HG03066 (cell line): ENCODE measurements around the gene C11orf98.
A peak's percentile ranks its signal among the peaks of the same experiment; 100 is the strongest.
"Not testable (repeated sequence)": the region's sequence is repeated elsewhere in the genome, so short reads cannot be mapped to it uniquely, and the experiment has no call there.

Source experiments
- ATAC-seq: cut with Tn5 transposase; IDR thresholded peaks from one replicate; pipeline ENCODE4 v1.9.1; 2021; ENCODE audit warnings: low read depth; ENCODE audit not compliant: unreplicated experiment

C11orf98 gene

DNA sequence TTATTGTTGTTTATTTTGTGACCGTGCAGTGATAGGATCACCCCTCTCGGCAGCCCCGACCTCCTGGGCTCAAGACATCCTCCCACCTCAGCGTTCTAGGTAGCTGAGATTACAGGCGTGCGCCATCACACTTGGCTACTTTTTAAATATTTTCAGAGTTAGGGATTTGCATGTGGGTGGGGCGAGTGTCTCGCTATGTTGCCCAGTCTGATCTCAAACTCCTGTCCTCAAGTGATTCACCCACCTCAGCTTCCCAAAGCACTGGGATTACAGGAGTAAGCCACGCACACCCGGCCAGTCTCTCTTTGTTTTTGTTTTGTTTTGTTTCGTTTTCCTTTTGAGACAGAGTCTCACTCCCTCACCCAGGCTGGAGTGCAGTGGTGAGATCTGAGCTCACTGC, 10.7 kb downstream of the C11orf98 start:
- no peak for ATAC-seq

DNA sequence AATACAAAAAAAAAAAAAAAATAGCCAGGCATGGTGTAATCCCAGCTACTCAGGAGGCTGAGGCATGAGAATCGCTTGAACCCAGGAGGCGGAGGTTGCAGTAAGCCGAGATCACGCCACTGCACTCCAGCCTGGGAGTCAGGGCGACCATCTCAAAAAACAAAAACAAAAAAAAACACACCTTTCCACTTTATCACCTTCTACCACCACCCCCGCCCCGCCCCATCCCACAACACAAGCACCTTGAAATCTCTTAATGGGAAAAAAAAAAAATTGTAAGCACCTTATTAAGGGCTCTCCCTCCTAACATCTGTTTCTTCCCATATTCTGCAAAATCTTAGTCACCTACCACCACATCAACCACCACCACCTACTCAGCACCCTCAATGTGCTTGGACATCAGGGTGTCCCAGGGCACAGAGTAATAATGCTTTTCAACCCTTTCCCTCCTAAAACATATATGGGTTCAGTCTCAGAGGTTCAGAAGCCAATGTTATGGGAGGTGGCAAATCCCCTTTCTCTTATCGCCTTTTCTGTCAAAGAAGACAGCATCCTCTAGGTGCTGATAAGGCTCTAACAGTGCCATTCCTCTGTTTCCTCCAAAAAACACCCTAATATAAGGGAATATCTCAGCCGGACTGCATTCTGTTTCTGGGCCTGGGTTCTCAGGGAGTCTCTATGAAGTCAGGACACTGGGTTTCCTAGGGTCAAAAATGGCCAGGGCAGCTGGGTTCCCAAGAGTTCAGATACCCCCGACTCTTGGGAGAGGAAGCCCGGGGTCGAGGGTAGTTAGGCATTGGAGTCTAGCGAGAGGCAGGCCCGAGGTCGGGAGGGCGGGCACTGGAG, 12.6 kb downstream of the C11orf98 start:
- no peak for ATAC-seq

GRCh38 chr11:62650283-62650682, 14.7 kb downstream of the C11orf98 start:
- not testable (repeated sequence) for ATAC-seq

DNA sequence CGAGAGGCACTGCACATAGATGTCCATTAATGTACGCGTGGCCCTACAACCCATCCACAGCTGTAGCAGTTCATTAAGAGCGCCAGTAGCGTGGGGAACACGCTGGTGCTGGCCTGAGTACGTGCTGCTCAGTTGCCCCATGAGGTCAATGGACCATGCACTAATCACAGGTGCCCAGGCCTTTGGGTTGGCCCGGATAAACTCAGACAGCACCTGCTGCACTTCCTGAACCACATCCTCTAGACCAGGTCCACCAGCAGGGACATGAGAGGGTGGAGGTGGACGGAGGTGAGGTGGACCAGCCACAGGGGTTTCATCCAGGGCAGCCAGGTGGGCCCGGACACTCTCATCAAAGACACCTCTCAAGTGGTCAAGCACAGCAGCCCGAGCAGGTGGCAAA, 15.5 kb downstream of the C11orf98 start:
- ATAC-seq = no peak

GRCh38 chr11:62648967-62649364, 16.0 kb downstream of the C11orf98 start:
- no peak for ATAC-seq

GRCh38 chr11:62648185-62648966, 16.6 kb downstream of the C11orf98 start:
- no peak for ATAC-seq

DNA sequence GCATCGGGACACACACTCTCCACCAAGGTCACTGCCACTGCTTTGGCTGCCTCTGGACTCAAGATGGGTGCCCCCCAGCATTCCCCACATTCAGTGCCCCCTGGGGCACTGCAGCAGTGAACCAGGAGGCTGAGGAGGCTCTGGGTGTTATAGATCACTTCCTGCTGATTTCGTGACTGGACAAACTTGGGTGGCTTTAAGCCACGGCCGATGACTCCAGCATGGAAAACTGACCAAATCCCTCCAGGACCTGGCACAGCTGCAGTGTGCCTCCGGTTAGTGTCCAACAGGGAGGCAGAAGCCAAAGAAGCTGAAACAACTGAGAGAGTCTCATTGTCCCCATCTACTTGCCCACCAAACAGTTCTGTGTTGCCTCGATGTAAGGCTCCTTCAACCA, 17.4 kb downstream of the C11orf98 start:
- ATAC-seq = no peak

GRCh38 chr11:62646825-62647608, 18.0 kb downstream of the C11orf98 start:
- no peak for ATAC-seq

- ATAC-seq = peak; percentile 99
These were observed 18.8 kb downstream of the C11orf98 start, which contains the start of gene GANAB for GRCh38 chr11:62645946-62646824. Gene GANAB, minus strand, starts transcription at chr11:62646613. Its CDS starts 14 bp downstream, at chr11:62646599.

DNA sequence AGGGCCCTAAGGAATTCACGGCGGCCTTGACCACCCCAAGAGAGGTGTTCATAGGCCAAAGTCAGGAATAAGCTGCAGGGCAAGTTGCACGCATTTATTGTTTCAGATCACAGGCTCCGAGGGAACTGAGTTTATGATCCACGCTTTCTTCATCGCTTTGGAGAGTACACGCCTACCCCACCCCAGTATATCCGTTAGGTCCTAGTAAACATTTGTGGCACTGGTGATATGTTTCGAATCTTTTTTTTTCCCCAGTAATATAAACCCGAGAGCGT, 19.4 kb downstream of the C11orf98 start:
- no peak for ATAC-seq

GRCh38 chr11:62644220-62644619, 20.8 kb downstream of the C11orf98 start:
- no peak for ATAC-seq

GRCh38 chr11:62632492-62632891, 32.5 kb downstream of the C11orf98 start:
- no peak for ATAC-seq

DNA sequence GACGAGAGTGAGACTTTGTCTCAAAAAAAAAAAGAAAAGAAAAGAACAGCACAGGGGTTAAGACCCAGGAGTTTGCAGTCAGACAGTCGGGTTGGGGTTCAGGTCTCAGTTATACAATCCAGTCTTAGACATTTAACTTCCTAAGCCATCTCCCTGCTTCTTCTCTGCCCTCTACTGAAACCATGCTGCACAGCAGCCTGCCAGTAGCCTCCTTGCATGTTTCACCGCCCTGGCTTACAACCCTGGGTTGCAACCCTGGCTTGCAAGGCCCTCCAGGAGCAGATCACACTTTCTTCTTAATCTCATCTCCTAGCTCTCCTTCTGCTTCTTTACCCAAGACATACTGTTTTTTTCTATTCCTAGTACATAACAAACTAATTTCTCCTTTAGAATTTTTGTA, 37.3 kb downstream of the C11orf98 start:
- ATAC-seq = no peak

- no peak for ATAC-seq
These were observed 42.4 kb downstream of the C11orf98 start for GRCh38 chr11:62622476-62623089.

DNA sequence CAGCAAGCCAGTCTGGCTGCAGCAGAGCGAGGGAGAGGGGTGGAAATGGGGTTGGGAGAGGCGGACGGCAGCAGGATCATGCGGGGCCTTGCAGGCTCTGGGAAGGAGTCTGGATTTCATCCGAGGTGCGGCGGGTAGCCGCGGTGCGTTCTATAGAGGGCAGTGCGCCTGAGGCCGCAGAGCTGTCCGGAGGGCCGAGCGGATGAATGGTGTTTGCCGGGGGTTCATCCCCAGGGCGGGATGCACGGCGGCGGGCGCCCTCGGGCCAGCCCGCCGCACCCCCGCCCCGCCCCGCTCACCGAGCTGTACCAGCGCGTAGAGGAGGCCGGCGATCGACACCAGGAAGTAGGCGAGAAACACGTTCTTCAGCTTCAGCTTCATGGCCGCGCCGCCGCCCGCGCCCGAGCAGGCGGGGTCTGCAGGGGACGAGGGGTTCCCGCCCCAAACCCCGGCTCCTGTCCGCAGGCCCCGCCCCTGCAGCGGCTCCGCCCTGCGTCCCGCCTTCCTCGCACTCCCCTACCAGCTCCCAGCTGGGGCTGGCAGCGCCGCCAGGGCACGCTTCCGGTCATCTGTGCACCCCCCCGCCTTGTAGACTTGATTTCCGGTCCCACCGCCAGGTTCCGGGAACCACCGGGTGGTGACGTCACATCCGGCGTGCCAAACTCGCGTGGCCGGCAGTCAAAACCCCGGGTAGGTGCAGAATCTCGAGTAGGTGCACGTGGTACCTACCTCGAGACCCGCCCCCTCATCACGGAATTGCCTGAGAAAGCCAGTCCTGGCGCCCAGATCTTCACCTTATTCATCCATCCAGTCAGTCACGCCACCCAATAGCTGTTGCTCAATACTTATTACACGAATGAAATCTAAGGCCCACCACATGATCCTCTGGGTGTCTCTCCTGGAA, 43.2 kb downstream of the C11orf98 start, which contains the start of gene B3GAT3:
Gene B3GAT3, minus strand, starts transcription at position 420 of the 904 bp plus-strand sequence. Its CDS starts 39 bp downstream, at position 381.
- ATAC-seq = peak; percentile 95

- ATAC-seq = no peak
These were observed 43.9 kb downstream of the C11orf98 start for GRCh38 chr11:62621027-62621566.

DNA sequence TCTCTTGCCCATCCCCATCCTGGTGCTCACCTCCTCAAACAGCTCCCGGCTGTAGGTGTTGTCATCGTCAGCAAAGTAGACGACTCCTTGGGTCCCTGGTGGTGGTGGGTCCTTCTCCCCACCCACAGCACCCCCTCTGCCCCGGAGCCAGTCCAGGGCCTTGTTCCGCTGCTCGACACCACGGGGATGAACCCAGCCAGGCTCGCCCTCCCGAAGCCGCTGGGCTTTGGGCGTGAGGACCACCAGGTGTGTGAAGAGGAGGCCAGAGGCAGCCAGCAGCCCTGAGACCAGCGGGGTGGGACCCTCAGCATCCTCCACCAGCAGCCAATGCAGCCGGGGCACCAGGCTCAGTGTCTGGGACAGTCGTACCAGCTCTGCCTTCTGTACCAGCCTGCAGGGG, 48.1 kb downstream of the C11orf98 start:
- not testable (repeated sequence) for ATAC-seq

DNA sequence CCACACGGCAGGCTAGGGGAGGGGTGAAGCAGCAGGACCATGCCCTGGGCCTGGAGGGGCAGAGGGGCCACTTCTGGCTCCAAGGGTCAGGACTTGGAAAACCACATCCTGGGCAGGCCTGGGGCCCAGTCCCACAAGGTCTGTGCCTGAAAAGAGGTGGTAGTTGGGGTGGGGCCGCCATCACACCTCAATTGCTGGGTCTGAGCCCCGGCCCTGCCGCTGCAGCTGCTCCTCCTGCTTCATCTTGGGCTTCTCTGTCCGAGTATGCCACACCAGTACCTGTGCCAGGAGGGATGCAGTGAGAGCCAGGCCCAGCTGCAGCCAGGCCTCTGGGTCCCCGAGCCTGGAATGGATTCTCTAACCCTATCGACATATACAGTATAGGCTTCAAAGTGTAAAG, 49.5 kb downstream of the C11orf98 start:
- no peak for ATAC-seq
